Measurements from ENCODE around the gene ATG4C. TPM values are rescaled to one million over a fixed set of nuclear protein-coding genes. Genes with fewer than 3 reads are reported as not detected.
"Not testable (repeated sequence)": the region's sequence is repeated elsewhere in the genome, so short reads cannot be mapped to it uniquely, and the experiment has no call there.

Gene ATG4C
- total RNA-seq (2014; rRNA removed; shearing (Covaris generic)): 4.4 and 6.2 TPM in 2 replicates
- polyA plus RNA-seq (2016; fragmentation: Nextera tagmentation; extraction: Ambion mirVana): 11.7 and 12.3 TPM in 2 replicates

GRCh38 chr1:62783736-62784508 is at the start of gene ATG4C:
TSS of gene ATG4C (plus strand) at chr1:62784132. CDS start at chr1:62803787, 19,655 bp downstream.
- Histone ChIP-seq H3K79me2 (ENCODE audit: insufficient read depth) (peaks cover 38% of the 10 kb centered on the region), H3F3A (ENCODE audit: insufficient read depth) (0 out of 2 replicates have a peak, but pooled peaks cover 14% of the 10 kb centered on the region), H3K9me2 (ENCODE audit: insufficient read depth) (no peaks in the 10 kb centered on the region), H3K27ac (peak within 1 kb of the TSS; percentile 61), H3K27me3 (replicated peaks; ENCODE audit: insufficient read depth) (no peaks in the 10 kb centered on the region), H3K4me2 (ENCODE audit: unreplicated experiment) (peak within 1 kb of the TSS; percentile 95), H3K4me1 (ENCODE audit: insufficient read depth) (peaks cover 17% of the 10 kb centered on the region), H3K9ac (peak within 1 kb of the TSS; percentile 79), H3K4me3 (peak within 1 kb of the TSS; percentile 87), H3K9me3 (ENCODE audit: low read depth) (no peaks in the 10 kb centered on the region), H4K20me1 (ENCODE audit: insufficient read depth) (no peaks in the 10 kb centered on the region), H3K36me3 (ENCODE audit: low read depth) (no peaks in the 10 kb centered on the region), H2AFZ (peak within 1 kb of the TSS; percentile 98)
- no peak for TF ChIP-seq EZH2 (IDR thresholded peaks at IDR 0.05; ENCODE audit: insufficient read depth, poor library complexity, severe bottlenecking)
- TF ChIP-seq EZH2phosphoT487 (IDR thresholded peaks at IDR 0.05; ENCODE audit: insufficient read depth, low read depth): no peak
- peak; percentile 99 for DNase-seq
- WGBS, 2 experiments (ENCODE audit: low coverage in 1 of 2, low lambda C conversion rate in 2 of 2, missing lambda C conversion rate in 2 of 2): 1% methylated on average over 38 of the region's 38 CpGs
- in situ Hi-C loops (cut with MboI): no loop called here

- Histone ChIP-seq H3K9me2 (ENCODE audit: insufficient read depth) (no peaks in the 10 kb centered on the region), H3K27ac (no peak overlapping the region), H3K4me2 (ENCODE audit: unreplicated experiment) (no peak overlapping the region)
These were observed 48.3 kb upstream of the ATG4C start for GRCh38 chr1:62735491-62736171.

GRCh38 chr1:62740701-62741100 is 43.2 kb upstream of the ATG4C start:
- Histone ChIP-seq H3F3A (ENCODE audit: insufficient read depth) (peaks cover 15% of the 10 kb centered on the region; the same call in 1 of the 2 replicates), H3K4me1 (ENCODE audit: insufficient read depth) (peaks cover 18% of the 10 kb centered on the region)
- 90 to 91% methylated on average over 3 of the region's 3 CpGs for WGBS, 2 experiments (ENCODE audit: low coverage in 1 of 2, low lambda C conversion rate in 2 of 2, missing lambda C conversion rate in 2 of 2)
- H3K79me2 ChIP-seq (ENCODE audit: insufficient read depth); H3K36me3 ChIP-seq (ENCODE audit: low read depth); H2AFZ ChIP-seq; H3K27ac ChIP-seq; H3K9me2 ChIP-seq (ENCODE audit: insufficient read depth); H3K4me3 ChIP-seq; H3K27me3 ChIP-seq (replicated peaks; ENCODE audit: insufficient read depth); DNase-seq; H3K9me3 ChIP-seq (ENCODE audit: low read depth); H3K9ac ChIP-seq; H4K20me1 ChIP-seq (ENCODE audit: insufficient read depth); H3K4me2 ChIP-seq (ENCODE audit: unreplicated experiment): not testable (repeated sequence)
- in situ Hi-C loops (cut with MboI): loop anchor here (10.0 kb wide), 1 partner anchor 236 kb away; no protein-coding TSS in a partner anchor

More at GRCh38 chr1:62735491-62736171, 48.3 kb upstream of the ATG4C start:
- Histone ChIP-seq H3K4me3 (no peak overlapping the region), H2AFZ (0 out of 2 replicates have a peak overlapping the region, but pooled peaks have one; percentile 28), H3K79me2 (ENCODE audit: insufficient read depth) (no peaks in the 10 kb centered on the region), H3K27me3 (replicated peaks; ENCODE audit: insufficient read depth) (no peaks in the 10 kb centered on the region), H3K9ac (no peak overlapping the region), H3K4me1 (ENCODE audit: insufficient read depth) (peaks cover 7% of the 10 kb centered on the region; the same call in 1 of the 2 replicates), H3F3A (ENCODE audit: insufficient read depth) (peaks cover 4% of the 10 kb centered on the region; the same call in 1 of the 2 replicates), H4K20me1 (ENCODE audit: insufficient read depth) (no peaks in the 10 kb centered on the region; the same call in 1 of the 2 replicates), H3K36me3 (ENCODE audit: low read depth) (no peaks in the 10 kb centered on the region), H3K9me3 (ENCODE audit: low read depth) (no peaks in the 10 kb centered on the region)
- peak; percentile 59 for DNase-seq
- WGBS, 2 experiments (ENCODE audit: low coverage in 1 of 2, low lambda C conversion rate in 2 of 2, missing lambda C conversion rate in 2 of 2): 31 to 34% methylated on average over 3 of the region's 3 CpGs
- TF ChIP-seq EZH2 (IDR thresholded peaks at IDR 0.05; ENCODE audit: insufficient read depth, poor library complexity, severe bottlenecking) (no peak), EZH2phosphoT487 (IDR thresholded peaks at IDR 0.05; ENCODE audit: insufficient read depth, low read depth) (no peak)
- in situ Hi-C loops (cut with MboI): no loop called here

Data from GM23248 (cell line).